Panc1 (cell line): Measurements from ENCODE around the gene RRAS2.

Experiments used
- POLR2AphosphoS5 ChIP-seq: IDR thresholded peaks from 2 replicates; pipeline ENCODE4 v1.6.1; 2012; ENCODE audit warnings: mild to moderate bottlenecking, low read depth, low read length, moderate library complexity
- SIN3A ChIP-seq: IDR thresholded peaks from 2 replicates; pipeline ENCODE4 v1.6.1; 2012; ENCODE audit warnings: low read depth, mild to moderate bottlenecking, low read length, moderate library complexity, borderline replicate concordance; ENCODE audit not compliant: insufficient read depth
- TCF7L2 ChIP-seq: IDR thresholded peaks from 2 replicates; pipeline ENCODE4 v1.6.1; 2011; ENCODE audit warnings: mild to moderate bottlenecking, low read depth, low read length, inconsistent platforms
- TF ChIP-seq, protein P1 (sequence below), 2 experiments: IDR thresholded peaks; 2 replicates each; pipeline ENCODE4 v1.6.1; 2011 to 2012; ENCODE audit warnings: low read depth in 2 of 2, control low read depth in 1 of 2, low read length in 1 of 2, mild to moderate bottlenecking in 1 of 2, moderate library complexity in 1 of 2; ENCODE audit not compliant: insufficient read depth in 1 of 2
- TF ChIP-seq, protein P2 (sequence below): fragments of 450-650 bp; IDR thresholded peaks from 2 replicates; pipeline ENCODE4 v1.5.1; 2017; ENCODE audit warnings: mild to moderate bottlenecking

DNA sequence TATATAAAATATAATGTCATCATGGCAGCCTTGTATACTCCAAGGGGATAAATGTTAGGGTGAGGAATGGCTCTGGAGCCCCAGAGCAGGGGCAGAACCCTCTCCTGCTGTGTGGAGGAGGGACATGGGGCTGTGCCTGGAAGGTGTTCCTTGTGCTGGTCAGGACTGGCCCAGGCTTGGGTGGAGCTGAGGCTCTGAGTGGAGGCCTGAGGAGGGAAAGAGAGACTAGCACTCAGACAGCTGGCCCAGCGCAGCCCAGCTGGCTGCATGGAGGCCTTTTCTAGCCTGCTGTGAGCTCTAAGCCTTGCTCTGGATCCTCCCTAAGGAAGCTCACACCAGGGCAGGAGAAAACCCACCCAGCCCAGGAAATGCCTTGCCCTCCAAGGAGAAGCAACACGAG is 113.5 kb downstream of the RRAS2 start:
- TF ChIP-seq, protein P1, sequence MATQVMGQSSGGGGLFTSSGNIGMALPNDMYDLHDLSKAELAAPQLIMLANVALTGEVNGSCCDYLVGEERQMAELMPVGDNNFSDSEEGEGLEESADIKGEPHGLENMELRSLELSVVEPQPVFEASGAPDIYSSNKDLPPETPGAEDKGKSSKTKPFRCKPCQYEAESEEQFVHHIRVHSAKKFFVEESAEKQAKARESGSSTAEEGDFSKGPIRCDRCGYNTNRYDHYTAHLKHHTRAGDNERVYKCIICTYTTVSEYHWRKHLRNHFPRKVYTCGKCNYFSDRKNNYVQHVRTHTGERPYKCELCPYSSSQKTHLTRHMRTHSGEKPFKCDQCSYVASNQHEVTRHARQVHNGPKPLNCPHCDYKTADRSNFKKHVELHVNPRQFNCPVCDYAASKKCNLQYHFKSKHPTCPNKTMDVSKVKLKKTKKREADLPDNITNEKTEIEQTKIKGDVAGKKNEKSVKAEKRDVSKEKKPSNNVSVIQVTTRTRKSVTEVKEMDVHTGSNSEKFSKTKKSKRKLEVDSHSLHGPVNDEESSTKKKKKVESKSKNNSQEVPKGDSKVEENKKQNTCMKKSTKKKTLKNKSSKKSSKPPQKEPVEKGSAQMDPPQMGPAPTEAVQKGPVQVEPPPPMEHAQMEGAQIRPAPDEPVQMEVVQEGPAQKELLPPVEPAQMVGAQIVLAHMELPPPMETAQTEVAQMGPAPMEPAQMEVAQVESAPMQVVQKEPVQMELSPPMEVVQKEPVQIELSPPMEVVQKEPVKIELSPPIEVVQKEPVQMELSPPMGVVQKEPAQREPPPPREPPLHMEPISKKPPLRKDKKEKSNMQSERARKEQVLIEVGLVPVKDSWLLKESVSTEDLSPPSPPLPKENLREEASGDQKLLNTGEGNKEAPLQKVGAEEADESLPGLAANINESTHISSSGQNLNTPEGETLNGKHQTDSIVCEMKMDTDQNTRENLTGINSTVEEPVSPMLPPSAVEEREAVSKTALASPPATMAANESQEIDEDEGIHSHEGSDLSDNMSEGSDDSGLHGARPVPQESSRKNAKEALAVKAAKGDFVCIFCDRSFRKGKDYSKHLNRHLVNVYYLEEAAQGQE (IDR thresholded peaks at IDR 0.05; ENCODE audit: insufficient read depth in 1 of 2, low read depth in 2 of 2, low read length in 1 of 2), result no peak
- no peak for TF ChIP-seq SIN3A
- TF ChIP-seq, protein P2, sequence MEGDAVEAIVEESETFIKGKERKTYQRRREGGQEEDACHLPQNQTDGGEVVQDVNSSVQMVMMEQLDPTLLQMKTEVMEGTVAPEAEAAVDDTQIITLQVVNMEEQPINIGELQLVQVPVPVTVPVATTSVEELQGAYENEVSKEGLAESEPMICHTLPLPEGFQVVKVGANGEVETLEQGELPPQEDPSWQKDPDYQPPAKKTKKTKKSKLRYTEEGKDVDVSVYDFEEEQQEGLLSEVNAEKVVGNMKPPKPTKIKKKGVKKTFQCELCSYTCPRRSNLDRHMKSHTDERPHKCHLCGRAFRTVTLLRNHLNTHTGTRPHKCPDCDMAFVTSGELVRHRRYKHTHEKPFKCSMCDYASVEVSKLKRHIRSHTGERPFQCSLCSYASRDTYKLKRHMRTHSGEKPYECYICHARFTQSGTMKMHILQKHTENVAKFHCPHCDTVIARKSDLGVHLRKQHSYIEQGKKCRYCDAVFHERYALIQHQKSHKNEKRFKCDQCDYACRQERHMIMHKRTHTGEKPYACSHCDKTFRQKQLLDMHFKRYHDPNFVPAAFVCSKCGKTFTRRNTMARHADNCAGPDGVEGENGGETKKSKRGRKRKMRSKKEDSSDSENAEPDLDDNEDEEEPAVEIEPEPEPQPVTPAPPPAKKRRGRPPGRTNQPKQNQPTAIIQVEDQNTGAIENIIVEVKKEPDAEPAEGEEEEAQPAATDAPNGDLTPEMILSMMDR, result no peak
- TF ChIP-seq POLR2AphosphoS5, result no peak
- TF ChIP-seq TCF7L2, result no peak
